A204.1 (cell line): ENCODE results near the gene NKAIN2.
"Not testable (repeated sequence)": the region's sequence is repeated elsewhere in the genome, so short reads cannot be mapped to it uniquely, and the experiment has no call there.

Experiments
- FAIRE-seq: peaks from 2 replicates; lab custom pipeline; 2012; peaks lifted over from hg19 to GRCh38; lab: Jason Lieb, UNC

NKAIN2 gene

GRCh38 chr6:124441450-124441849 lies 637.8 kb downstream of the NKAIN2 start:
- FAIRE-seq: no peak

GRCh38 chr6:124443541-124443940 lies 639.9 kb downstream of the NKAIN2 start:
- FAIRE-seq: no peak

GRCh38 chr6:124445581-124445980 lies 641.9 kb downstream of the NKAIN2 start:
- FAIRE-seq: no peak

GRCh38 chr6:124446961-124447360 lies 643.3 kb downstream of the NKAIN2 start:
- FAIRE-seq: no peak

- no peak for FAIRE-seq
Observed at GRCh38 chr6:124459268-124459667, 655.6 kb downstream of the NKAIN2 start.

- FAIRE-seq: no peak
Observed at GRCh38 chr6:124462750-124463149, 659.1 kb downstream of the NKAIN2 start.

GRCh38 chr6:124463271-124463670 lies 659.6 kb downstream of the NKAIN2 start:
- no peak for FAIRE-seq

GRCh38 chr6:124464600-124464999 lies 660.9 kb downstream of the NKAIN2 start:
- not testable (repeated sequence) for FAIRE-seq

GRCh38 chr6:124466949-124467348 lies 663.3 kb downstream of the NKAIN2 start:
- no peak for FAIRE-seq

GRCh38 chr6:124467366-124467765 lies 663.7 kb downstream of the NKAIN2 start:
- no peak for FAIRE-seq

- no peak for FAIRE-seq
Observed at GRCh38 chr6:124470803-124471202, 667.1 kb downstream of the NKAIN2 start.

- no peak for FAIRE-seq
Observed at GRCh38 chr6:124475176-124475575, 671.5 kb downstream of the NKAIN2 start.

GRCh38 chr6:124478906-124479305 lies 675.2 kb downstream of the NKAIN2 start:
- FAIRE-seq: no peak

GRCh38 chr6:124479991-124480430 lies 676.3 kb downstream of the NKAIN2 start:
- FAIRE-seq: no peak

GRCh38 chr6:124482071-124482491 lies 678.4 kb downstream of the NKAIN2 start:
- FAIRE-seq: no peak

GRCh38 chr6:124487623-124488431 lies 684.2 kb downstream of the NKAIN2 start:
- no peak for FAIRE-seq

- no peak for FAIRE-seq
Observed at GRCh38 chr6:124490122-124490521, 686.5 kb downstream of the NKAIN2 start.

- FAIRE-seq: no peak
Observed at GRCh38 chr6:124493259-124493658, 689.6 kb downstream of the NKAIN2 start.

- no peak for FAIRE-seq
Observed at GRCh38 chr6:124494956-124495664, 691.4 kb downstream of the NKAIN2 start.

- FAIRE-seq: no peak
Observed at GRCh38 chr6:124495665-124496190, 692.1 kb downstream of the NKAIN2 start.

- FAIRE-seq: no peak
Observed at GRCh38 chr6:124496334-124496733, 692.7 kb downstream of the NKAIN2 start.

GRCh38 chr6:124512431-124512830 lies 708.8 kb downstream of the NKAIN2 start:
- no peak for FAIRE-seq

GRCh38 chr6:124517339-124517738 lies 713.7 kb downstream of the NKAIN2 start:
- no peak for FAIRE-seq
